Activated naive CD8-positive, alpha-beta T cell (primary cell): ENCODE measurements around the gene ZC3H18.

Experiments
- H3K27ac Mint-ChIP-seq: one replicate; pipeline ENCODE4 v1.8.0; 2021; ENCODE audit warnings: mixed read lengths
- H3K27me3 Mint-ChIP-seq: one replicate; pipeline ENCODE4 v1.8.0; 2021; ENCODE audit warnings: mixed read lengths
- H3K36me3 Mint-ChIP-seq: one replicate; pipeline ENCODE4 v1.8.0; 2021; ENCODE audit warnings: mixed read lengths
- H3K4me1 Mint-ChIP-seq: one replicate; pipeline ENCODE4 v1.8.0; 2021; ENCODE audit warnings: low read depth, mixed read lengths
- H3K4me3 Mint-ChIP-seq: one replicate; pipeline ENCODE4 v1.8.0; 2021; ENCODE audit warnings: mild to moderate bottlenecking, mixed read lengths
- H3K9me3 Mint-ChIP-seq: one replicate; pipeline ENCODE4 v1.8.0; 2021; ENCODE audit warnings: low read depth, mixed read lengths

ZC3H18 gene

DNA sequence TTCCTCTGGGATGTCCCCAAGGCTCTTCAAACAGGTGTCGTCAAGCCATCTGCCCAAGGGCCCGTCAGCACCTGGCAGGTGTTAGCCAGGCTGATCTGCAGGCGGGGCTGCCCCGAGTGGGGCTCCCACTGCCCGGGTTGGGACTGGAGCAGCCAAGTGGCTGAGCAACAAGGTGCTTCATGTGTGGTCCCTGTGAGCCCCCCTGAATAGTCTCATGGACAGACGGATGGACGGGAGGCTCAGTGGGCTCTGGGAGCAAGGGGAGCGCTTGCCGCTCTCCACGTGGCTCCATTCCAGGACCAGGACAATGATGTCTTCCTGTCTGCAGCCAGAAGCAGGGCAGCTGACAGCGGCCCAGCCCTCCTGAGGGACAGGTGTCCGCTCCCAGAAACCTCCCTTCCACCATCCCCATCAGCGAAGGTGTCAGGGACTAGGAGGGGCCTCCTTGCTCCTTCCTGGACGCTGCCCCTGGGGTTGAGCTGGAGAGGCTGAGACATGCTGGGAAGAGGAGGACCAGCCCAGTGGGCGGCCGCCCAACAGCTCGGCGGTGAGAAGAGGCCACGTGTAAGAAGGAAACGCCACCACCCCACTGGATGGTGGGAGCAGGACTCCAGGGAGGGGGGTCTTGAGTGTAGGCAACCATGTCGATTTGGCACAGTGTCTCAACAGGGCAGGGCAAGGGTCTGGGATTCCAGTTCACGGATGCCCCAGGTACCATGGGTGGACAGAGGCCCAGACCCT is 106.5 kb downstream of the ZC3H18 start:
- no peaks in the 10 kb centered on the region for H3K9me3 Mint-ChIP-seq
- no peaks in the 10 kb centered on the region for H3K36me3 Mint-ChIP-seq
- no peaks in the 10 kb centered on the region for H3K27me3 Mint-ChIP-seq
- no peak overlapping the region for H3K27ac Mint-ChIP-seq
- H3K4me1 Mint-ChIP-seq = peaks cover 9% of the 10 kb centered on the region
- H3K4me3 Mint-ChIP-seq = no peak overlapping the region

DNA sequence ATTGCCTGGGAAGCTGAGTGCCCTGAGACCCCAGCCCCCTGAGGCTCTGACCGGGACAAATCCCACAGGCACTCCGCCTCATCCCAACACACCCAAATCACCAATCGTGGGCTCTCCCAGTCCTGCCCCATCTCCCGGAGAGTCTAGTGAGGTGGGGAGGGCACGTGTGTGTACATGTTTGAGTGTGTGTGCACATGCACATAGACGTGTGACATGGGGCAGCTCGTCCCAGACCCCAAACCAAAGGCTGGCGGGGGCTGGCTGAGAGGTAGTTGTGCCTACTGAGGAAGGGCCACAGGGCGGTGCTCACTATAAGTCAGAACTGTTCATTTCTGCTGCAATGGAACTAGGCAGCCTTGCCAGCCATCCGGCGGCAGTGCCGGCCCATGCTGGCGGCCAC is 107.5 kb downstream of the ZC3H18 start:
- Mint-ChIP-seq H3K36me3 (no peaks in the 10 kb centered on the region), H3K9me3 (no peaks in the 10 kb centered on the region), H3K27me3 (no peaks in the 10 kb centered on the region), H3K4me1 (peaks cover 18% of the 10 kb centered on the region), H3K27ac (no peak overlapping the region), H3K4me3 (no peak overlapping the region)

DNA sequence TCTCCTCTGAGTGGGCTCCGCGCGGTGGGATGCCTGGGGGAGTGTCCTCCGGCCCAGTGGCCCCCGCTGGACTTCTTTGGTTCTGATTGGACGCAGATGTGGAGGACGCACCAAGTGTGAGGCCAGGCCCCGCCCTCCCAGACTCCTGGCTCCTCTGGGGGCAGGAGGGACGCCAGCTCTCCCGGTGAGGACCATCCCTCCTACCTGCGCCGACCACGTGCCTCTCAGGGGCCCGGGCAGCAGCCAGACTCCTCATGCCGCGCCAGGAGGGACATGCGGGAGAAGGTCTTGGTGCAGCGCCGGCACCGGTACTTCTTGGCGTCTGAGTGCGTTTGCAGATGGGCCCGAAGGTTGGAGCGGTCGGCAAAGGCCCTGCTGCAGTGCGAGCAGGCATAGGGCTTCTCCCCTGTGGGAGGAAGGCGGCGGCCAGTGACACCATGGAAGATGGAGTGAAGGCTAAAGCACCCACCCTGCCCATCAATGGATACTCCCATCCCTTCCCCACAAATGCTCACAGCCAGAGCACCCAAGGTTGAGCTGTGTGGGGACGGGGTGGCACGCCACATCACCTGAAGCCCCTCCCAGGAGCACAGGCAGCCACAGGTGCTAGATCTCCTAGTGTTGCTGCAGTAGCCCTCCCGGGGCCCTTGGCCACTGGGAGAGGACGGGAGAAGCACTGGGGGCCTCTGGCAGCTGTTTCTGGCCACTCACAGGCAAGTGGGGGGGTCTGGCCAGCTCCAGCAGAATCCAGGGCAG is 108.2 kb downstream of the ZC3H18 start:
- no peaks in the 10 kb centered on the region for H3K27me3 Mint-ChIP-seq
- H3K36me3 Mint-ChIP-seq = no peaks in the 10 kb centered on the region
- H3K4me1 Mint-ChIP-seq = peaks cover 21% of the 10 kb centered on the region
- no peak overlapping the region for H3K27ac Mint-ChIP-seq
- no peak overlapping the region for H3K4me3 Mint-ChIP-seq
- H3K9me3 Mint-ChIP-seq = no peaks in the 10 kb centered on the region

DNA sequence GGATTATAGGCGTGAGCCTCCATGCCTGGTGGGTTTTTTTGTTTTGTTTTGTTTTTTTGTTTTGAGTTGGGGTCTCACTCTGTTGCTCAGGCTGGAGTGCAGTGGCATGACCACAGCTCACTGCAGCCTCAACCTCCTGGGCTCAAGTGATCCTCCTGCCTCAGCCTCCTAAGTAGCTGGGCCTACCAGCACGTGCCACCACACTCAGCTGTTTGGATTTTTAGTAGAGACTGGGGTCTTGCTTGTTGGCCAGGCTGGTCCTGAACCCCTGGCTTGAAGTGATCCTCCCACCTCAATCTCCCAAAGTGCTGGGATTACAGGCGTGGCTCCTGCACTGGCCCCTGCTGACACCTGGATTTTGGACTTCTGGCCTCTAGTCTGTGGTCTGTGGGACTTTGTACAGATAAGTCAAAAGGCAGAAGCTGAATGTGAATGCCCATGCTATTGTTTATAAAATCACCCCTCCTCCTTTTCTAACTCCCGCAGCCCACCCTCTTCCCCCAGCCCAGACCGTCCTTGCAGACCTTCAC is 110.4 kb downstream of the ZC3H18 start:
- no peak overlapping the region for H3K4me3 Mint-ChIP-seq
- no peaks in the 10 kb centered on the region for H3K9me3 Mint-ChIP-seq
- peaks cover 38% of the 10 kb centered on the region for H3K4me1 Mint-ChIP-seq
- H3K27me3 Mint-ChIP-seq = no peaks in the 10 kb centered on the region
- H3K36me3 Mint-ChIP-seq = no peaks in the 10 kb centered on the region
- H3K27ac Mint-ChIP-seq = peak overlapping the region; percentile 95

DNA sequence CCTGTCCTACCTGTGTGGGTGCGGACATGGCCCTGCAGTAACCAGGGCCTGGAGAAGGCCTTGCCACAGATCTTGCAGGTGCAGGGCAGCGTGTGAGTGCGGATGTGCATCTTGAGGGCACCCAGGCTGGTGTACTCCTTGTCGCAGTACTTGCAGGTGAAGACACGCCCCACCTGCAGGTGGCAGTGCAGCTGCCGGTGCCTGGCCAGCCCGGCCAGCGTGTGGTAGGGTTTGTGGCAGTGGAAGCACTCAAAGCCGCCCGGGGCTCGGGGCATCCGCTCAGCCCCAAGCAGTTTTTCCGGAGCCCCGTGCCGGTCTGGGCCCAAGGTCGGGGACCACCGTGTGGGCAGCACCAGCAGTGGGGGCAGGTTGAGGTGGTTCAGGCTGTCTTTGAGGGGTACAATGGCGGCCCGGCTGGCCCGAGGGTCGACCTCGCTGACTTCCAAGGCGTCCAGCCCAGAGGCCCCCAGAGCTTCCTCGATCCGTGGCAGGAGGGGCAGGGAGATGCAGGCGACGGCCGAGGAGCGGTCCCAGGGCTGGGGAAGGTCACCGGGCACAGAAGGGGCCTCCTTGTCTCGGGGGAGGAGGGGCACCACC is 111.0 kb downstream of the ZC3H18 start:
- no peaks in the 10 kb centered on the region for H3K27me3 Mint-ChIP-seq
- H3K27ac Mint-ChIP-seq = peak overlapping the region; percentile 95
- peak overlapping the region; percentile 73 for H3K4me3 Mint-ChIP-seq
- no peaks in the 10 kb centered on the region for H3K36me3 Mint-ChIP-seq
- H3K4me1 Mint-ChIP-seq = peaks cover 38% of the 10 kb centered on the region
- H3K9me3 Mint-ChIP-seq = no peaks in the 10 kb centered on the region
